ENCODE results near the gene FGGY.
A peak's percentile ranks its signal among the peaks of the same experiment; 100 is the strongest.
"Not testable (repeated sequence)": the region's sequence is repeated elsewhere in the genome, so short reads cannot be mapped to it uniquely, and the experiment has no call there.

Gene FGGY

DNA sequence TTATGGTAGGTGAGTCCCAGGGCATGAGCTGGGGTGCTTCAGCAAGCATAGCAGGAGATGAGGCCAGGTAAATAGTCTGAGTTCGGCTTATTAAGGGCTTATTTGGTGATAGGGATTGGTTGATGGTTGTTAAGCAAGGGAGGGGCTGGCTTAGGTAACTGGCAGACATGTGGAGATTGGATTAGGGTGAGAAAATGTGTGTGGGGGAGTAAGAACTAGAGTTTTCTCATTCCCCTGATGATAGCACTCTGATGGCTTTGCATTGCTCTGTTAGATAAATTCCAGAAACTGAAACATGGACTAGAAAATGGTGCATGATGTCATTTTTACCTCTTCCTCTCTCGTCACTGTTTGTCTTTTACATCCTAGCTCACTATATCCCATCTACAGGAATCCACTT, 53.6 kb downstream of the FGGY start:
- no peak for DNase-seq

DNA sequence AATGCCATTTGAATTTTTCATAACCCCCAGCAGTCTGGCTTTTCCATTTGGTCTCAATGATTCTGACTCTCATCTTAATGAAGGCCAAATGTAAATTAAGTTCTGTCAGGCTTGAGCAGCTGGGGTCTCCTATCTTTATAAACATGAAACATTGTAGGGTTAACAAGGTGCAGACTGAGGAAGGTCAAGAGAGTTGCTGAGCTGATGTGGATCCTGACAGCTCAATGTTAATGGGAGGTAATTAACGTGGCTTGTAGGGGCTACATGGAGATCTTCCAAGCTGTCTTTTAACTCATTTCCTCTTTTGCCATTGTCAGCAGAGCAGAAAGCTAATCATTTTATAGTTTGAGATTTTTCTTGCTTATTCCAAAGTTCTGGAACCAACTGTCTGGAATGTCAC, 55.2 kb downstream of the FGGY start:
- DNase-seq: no peak

DNA sequence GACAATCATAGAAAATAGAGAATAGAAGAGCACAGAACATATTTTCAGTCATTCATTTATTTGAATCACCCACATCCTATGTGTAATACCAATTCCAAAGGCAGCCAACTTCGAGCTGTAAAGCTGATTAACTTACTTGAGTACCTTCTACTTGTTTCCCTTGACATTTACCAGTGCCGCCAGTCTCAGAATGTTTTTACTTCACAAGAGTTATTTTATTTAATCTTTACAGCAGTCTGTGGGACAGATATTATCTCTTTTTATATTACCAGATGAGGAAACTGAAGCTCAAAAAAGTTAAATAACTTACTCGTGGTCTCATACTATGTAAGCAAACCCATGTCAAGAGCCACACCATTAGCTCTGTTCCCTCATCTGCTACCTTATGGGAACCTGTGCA, 56.6 kb downstream of the FGGY start:
- DNase-seq: no peak

DNA sequence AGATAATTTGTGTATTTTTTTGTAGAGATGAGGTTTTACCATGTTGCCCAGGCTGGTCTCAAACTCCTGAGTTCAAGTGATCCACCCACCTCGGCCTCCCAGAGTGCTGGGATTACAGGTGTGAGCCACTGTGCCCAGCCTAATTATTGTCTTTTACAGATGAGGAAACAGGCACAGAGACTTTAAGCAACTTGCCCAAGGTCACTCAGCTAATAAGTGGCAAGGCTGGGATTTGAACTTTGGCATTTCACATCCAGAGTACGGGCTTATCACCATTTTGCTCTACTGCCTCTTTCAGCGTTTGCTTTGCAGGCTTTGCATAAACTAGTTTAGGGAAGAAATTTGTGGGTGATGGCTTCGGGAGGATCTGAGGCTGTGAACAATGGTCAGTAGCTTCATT, 57.3 kb downstream of the FGGY start:
- DNase-seq: not testable (repeated sequence)

DNA sequence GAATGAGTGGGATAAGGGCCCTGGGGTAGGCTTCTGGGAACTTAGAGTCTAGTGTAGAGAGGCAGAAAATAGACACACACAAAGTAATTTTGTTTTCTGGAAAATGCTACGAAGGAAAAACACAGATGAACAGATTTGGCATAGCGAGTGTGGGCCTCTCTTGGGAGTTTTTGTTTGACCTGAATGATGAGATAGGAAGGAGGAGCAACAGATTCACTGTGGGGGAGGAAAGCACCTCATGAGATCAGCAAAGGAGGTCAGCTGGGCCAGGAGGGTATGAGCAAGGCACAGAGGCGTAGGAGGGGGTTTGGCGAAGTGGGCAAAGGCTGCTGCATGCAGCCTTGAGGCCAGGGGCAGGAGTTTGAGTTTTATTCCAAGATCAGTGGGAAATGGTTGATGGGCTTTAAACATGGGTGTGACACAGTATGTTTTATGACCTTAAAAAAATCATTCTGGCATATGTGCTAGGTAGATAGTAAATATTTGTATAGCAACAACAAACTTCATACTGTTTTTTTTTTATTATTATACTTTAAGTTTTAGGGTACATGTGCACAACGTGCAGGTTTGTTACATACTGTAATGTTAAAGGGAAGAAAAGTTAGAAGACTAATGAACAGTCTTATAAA, 57.9 kb downstream of the FGGY start:
- DNase-seq: no peak

DNA sequence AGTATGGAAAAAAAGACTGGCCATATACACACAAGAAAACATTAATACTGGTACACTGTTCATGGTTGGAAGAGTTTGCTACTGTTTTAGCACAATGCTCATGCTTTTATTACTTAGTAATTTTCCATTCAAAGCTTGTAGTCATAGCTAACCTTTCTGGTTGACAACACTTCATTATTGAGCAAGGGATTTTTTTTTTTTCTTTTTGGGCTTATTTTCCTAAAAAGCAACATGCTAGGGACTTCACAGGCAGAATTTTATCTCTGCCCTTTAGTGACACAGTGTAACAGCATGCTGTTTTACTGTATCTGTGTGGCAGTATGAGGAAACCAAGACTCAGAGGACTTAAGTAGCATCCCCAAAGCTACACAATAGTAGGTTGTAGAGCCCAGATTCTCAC, 58.5 kb downstream of the FGGY start:
- no peak for DNase-seq

DNA sequence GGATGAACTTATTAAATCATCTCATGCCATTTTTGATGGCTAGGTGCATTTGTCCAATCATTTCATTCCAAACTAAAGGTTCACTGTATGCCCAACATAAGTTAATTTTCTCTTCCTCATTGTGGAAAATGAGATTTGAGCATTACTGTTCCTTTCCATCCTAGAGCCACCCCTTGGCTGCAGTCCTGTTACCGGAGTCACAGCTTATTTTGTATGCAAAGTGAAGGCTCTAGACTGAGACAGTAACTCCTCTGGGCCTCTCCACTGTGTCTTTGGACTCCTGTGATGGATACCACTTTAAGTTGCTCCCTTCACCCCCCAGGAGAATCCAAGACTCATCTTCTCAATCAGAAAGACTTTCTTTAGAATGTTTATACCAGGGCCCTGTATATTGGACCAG, 59.7 kb downstream of the FGGY start:
- DNase-seq: no peak

DNA sequence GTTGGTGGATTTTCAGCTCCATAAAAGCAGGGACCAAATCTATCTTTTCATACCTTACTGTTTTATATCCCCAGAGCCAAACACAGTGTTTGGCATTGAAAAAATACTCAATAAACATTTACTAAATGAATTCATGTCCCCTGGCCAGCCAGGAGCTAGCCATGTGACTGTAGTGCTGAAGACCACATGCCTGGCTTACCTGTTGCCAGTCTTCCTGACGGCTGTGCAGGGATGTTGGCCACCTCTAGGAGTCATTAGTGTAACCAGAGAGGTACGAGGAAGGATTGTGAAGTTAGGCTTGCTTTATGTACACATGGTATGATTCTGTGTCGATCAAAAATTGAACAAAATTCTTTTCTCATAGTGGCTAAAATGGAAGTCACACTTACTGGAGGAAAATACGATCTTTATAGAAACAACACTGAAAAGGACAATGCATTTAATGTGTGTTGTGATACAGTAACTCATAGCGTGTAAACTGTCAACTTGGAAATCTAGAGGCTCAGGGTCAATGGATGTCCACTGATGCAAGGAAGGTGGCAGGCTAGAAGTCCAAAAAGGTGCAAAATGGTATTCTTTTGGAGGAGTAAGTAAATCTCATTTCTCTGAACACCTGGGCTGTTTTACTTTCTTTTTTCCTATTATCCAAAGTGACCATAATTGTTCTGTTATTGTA, 60.9 kb downstream of the FGGY start:
- DNase-seq: no peak

DNA sequence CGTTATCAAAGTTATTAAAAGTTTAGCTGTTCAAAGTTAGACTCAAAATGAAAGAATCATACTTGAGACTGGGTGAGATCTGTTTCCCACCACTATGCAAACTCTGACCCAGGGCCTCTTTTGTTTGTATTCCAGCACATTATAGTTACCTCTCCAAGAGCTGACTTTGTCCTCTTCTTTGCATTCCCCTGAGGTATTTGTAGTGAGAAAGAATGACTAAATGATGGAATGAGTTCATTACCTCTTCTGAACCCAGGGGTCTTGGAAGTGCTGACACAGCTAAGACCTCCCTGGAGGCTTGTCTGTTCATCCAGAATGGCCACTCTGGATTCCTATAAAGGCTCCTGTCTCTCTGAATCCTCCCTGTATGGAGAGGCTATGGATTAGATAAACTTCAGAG, 62.4 kb downstream of the FGGY start:
- no peak for DNase-seq

DNA sequence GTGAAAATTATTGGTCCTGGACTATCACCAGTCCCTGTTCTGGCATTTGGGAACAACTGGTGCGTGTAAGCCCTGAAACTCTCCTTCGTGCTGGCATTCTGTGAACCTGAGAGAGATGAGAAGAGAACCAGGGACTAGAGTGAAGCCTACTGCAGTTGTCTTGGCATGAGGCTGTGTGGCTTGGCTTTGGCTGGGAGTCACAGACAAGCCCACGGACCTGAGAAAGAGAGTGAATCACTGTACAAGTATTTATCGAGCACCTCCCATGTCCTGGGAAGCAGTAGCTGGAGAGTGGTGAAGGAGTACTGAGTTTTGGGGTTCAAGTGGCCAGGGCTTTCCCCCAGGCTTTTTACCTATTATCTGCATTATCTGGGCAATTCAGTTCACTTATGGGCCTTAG, 63.3 kb downstream of the FGGY start:
- no peak for DNase-seq

DNA sequence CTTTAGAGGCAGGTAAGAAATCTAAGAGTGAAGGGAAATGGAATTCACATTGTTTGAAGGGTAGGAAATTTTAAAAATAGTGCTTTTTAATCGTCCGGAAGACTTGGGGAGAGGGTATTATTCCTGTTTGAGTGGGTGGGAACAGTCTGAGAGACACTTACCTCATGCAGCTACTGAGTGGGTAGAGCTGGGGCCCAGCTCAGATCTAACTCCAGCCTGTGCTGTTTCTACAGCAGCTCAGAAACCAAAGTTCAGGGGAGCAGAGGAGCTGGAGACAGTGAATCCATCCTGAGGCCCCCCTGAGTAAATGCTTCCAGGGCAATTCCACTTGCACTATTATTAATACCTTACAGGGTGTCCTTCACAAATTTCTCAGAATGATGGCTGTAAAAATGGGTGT, 63.8 kb downstream of the FGGY start:
- no peak for DNase-seq

DNA sequence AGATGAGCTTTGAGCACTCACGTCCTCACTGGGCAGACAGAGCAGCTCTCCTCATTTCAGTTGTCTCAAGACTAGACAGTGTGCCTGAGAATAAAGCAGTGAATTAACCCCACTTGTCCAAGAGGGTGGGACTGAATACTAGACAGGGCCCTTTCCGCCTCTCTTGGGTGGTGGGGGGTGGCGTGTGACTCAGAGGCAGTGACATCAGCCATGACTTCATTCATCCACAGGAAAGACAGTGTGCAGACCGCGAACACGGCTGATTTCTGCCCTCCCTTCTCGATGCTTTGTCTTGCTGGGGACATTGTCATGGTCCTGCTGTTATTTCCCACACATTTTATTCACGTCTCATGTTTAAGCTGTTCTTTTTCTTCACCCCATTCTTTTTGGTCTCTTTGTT, 64.9 kb downstream of the FGGY start:
- no peak for DNase-seq

DNA sequence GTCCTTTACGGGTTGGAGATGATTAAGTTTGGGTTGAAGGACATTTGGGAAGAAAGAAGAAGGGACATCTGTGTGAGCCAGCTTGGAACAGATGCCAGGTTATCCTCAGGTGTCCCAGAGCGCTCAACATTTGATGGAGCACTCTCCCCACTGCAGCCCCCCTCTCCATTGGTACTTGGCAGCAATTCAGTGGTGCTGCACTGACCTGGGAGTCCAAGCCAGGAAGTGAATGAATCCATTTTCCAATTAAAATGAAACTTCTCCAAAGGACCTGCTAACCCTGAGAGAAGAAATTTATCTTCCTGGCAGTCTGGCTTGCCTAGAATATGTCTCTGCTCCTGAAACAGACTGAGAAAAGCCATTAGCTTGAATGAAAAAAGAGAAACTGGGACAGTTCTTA, 67.1 kb downstream of the FGGY start:
- DNase-seq: peak in 3 of 56 donors; percentile 2 to 10 (median 6)

DNA sequence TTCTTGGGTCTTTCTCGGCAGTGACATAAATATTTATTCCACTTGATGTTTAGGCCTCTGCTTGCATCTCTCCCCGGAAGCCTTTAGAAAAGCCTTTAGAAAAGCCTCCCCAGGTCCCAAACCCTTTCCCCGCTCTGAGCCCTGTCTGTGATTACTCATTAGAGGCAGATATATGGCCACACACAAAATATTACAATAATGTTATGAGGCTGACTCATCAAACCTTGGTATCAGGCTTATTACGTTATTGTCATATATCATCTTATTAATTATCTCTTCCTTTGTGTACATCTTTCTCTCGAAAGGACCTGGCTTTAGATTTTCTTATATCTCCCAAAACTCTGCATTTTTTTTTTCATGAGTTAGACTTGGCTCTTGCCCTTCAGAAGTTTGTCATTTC, 69.5 kb downstream of the FGGY start:
- no peak for DNase-seq

DNA sequence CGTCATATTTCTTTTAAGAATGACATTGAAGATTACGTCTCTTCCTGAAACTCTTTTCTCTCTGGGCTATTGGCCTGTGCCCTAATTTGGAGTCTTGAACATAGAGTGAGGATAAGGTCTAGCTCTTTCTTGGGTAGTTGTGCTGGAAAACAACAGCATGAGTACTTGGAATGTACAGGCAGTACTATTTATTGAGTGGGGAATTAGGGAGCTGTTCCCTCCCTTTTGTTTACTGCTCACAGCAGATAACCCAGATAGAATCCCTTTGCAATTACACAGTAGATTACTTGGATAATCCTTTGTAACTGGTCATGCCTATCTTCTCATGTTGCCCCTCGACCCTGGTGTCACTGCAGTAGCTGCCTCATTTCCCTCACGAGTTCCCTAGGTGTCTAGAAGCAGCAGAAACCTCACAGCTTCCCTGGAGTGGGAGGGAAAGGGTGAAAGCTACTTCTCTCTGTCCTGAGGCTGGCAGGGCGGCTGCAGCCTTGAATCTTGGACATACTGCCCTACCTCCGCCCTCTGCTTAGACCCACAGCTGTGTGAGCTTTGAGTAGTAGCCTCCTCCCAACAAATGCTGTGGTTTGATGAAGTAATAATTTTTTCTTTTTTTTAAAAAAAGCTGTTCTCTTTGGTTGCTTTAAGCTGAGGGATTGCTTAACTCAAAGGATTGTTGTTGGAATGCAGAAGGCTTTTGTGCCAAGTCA, 70.6 kb downstream of the FGGY start:
- DNase-seq: no peak

DNA sequence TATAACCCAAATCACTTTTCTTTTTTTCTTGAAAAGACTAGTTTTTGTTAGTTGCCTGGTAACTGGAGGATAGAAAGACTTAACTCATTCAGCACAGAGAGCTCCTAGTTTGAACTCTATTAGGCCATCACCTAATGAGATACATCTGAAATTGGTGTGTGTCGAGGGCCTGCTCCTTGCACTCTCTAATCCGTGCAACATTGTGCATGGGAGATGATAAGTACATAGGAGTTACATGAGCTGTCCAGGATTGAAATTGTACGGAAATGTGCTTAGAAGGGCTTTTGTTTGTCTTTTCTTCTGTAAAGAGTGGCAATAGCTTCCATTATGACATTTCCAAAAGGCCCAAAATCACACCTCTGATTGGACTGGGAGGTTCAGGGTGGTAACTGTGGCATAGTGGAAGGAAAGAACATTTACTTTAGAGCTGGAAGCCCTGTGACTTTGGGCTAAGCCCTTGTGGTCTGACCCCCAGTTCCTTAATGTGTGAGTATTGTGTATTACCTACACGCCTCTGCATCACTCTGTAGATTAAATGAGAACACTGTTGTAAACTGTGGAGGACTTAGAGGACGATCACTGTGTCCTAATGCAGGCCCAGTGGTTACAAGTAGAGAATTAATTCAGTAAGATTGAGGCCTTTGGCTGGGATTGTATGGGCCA, 71.2 kb downstream of the FGGY start:
- no peak for DNase-seq

DNA sequence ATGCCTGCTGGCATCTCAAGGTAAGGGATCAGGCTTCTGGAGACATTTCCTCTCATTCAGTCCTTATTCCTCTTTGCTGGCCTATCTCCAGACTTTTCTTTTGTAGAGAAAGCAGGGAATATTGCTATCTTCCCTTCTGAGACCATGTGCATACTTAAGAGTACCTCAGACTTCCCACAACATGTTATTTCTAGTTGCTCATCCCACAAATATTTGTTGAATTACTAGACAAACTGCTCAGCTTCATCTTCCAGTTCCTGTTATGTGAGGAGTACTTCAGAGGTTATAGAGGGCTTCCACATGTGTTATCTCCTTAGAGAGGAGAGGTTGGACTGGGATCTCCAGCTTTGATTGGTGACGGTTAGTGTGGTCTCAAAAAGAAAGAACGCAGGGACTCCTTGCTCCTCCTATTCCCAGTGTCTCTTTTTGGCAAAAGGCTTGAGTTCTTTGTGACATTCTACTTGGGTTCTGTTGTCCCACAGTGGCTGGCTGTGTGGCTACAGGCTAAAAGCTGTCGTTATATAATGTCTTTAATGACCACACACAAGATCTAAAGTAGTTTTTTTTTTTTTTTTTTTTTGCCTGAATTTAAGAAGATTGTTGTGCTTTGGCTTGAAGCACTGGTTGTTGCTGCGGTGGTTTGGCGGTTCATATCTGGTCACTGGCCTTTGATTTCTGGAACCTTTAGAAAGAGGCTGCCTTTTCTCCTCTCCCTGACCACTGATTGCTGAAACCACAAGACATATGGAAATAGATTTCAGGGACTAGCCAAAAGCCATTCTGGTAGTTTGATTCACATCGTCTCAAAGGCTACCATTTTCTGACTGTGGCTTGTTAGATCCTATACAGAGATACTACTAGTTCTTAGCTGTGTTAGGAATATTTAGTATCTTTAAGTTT, 78.7 kb downstream of the FGGY start:
- no peak for DNase-seq

DNA sequence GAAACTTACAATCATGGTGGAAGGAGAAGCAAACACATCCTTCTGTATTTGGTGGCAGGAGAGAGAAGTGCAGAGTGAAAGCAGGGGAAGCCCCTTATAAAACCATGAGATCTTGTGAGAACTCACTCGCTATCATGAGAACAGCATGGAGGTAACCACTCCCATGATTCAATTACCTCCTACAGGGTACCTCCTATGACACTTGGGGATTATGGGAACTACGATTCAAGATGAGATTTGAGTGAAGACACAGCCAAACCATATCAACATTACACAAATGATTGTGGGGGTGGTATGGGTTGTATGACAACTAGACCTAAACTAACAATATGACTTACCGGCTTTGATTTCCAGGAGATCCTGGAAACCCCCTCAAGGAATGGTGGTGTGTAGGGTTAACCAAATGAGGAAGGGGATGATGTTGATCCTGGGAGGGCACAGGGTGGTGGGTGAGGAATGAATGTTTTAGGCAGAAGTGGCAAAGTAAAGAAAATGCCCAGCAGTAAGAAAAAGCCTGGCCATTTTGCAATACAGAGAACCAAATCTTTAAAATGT, 80.5 kb downstream of the FGGY start:
- no peak for DNase-seq

DNA sequence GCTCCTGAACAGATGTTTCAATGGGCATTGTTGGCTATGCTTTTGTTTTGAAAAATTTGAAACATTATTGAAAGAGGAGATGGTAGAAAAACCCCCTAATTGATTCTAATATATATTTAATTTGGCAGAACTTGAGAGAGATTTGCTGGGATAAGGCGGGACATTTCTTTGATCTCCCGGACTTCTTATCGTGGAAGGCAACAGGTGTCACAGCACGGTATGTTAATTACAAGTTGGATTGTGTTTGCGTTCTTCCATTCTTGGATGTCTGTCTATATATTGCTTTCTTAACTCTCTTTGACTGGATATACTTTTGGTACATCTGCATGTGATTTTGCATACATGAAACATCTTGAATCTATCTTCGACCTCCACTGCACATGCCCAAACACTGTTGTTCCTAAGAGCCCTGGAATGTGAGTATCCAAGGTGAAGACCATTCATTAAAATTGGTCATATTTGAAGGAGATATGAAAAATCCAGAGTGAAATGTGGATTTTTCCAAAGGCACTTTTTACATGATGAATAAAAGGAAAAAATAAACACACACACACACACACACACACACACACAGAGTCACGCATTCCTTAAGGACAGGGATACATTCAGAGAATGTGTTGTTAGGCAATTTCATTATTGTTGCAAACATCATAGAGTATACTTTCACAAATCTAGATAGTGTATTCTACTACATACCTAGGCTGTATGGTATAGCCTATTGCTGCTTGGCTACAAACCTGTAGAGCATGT, 81.9 kb downstream of the FGGY start:
- no peak for DNase-seq

DNA sequence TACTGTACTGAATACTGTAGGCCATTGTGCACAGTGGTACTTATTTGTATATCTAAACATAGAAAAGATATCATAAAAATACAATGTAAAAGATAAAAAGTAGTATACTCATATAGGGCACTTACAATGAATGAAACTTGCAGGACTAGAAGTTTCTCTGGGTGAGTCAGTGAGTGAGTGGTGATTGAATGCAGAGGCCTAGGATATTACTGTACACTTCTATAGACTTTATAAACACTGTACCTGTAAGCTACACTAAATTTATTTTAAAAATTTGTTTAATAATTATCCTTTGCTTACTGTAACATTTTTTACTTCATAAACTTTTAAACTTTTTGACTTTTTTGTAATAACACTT, 82.5 kb downstream of the FGGY start:
- no peak for DNase-seq

All from nucleus accumbens (tissue), 56 donors.